NOMO-1 treated with DMSO at 0.1 percent for 48 hours (cell line): ENCODE data around the gene ZNF407.

Experiments
- DNase-seq: peaks from one replicate; lab custom pipeline; 2025; ENCODE audit not compliant: unreplicated experiment; lab: John Stamatoyannopoulos, UW

ZNF407 gene

GRCh38 chr18:74916773-74917393 is 319.2 kb downstream of the ZNF407 start:
- peak; percentile 94 for DNase-seq

- DNase-seq = no peak
Measured at GRCh38 chr18:74918276-74918790, 320.7 kb downstream of the ZNF407 start.

GRCh38 chr18:74921057-74921820 is 323.6 kb downstream of the ZNF407 start:
- DNase-seq = no peak

- no peak for DNase-seq
Measured at GRCh38 chr18:74926051-74926450, 328.4 kb downstream of the ZNF407 start.

GRCh38 chr18:74928194-74928968 is 330.7 kb downstream of the ZNF407 start:
- DNase-seq = no peak

- no peak for DNase-seq
Measured at GRCh38 chr18:74929110-74929509, 331.4 kb downstream of the ZNF407 start.

GRCh38 chr18:74930616-74931015 is 332.9 kb downstream of the ZNF407 start:
- DNase-seq = no peak

GRCh38 chr18:74933930-74934329 is 336.3 kb downstream of the ZNF407 start:
- no peak for DNase-seq

GRCh38 chr18:74935434-74935833 is 337.8 kb downstream of the ZNF407 start:
- no peak for DNase-seq

GRCh38 chr18:74936343-74936742 is 338.7 kb downstream of the ZNF407 start:
- DNase-seq = no peak

- no peak for DNase-seq
Measured at GRCh38 chr18:74937291-74937690, 339.6 kb downstream of the ZNF407 start.

GRCh38 chr18:74940856-74941255 is 343.2 kb downstream of the ZNF407 start:
- DNase-seq = no peak

- no peak for DNase-seq
Measured at GRCh38 chr18:74942319-74942910, 344.7 kb downstream of the ZNF407 start.

- DNase-seq = no peak
Measured at GRCh38 chr18:74944676-74945075, 347.0 kb downstream of the ZNF407 start.

- no peak for DNase-seq
Measured at GRCh38 chr18:74945774-74946545, 348.3 kb downstream of the ZNF407 start.

- DNase-seq = no peak
Measured at GRCh38 chr18:74946646-74947375, 349.1 kb downstream of the ZNF407 start.

- DNase-seq = no peak
Measured at GRCh38 chr18:74947417-74947816, 349.7 kb downstream of the ZNF407 start.

GRCh38 chr18:74947875-74948274 is 350.2 kb downstream of the ZNF407 start:
- no peak for DNase-seq

GRCh38 chr18:74949611-74950010 is 351.9 kb downstream of the ZNF407 start:
- DNase-seq = no peak

- DNase-seq = no peak
Measured at GRCh38 chr18:74950479-74950878, 352.8 kb downstream of the ZNF407 start.
